HL-60 (cell line): ENCODE measurements around the gene S1PR3.

Source experiments
- DNase-seq, 2 experiments: peaks; one replicate each; pipeline ENCODE4 v3.0.0-alpha.2; 2010 to 2020; ENCODE audit warnings: low read depth in 1 of 2, low spot score in 1 of 2
- H3K27ac ChIP-seq: fragments of 250-450 bp; sonication (Bioruptor Pico); replicated peaks from 2 replicates; pipeline ENCODE4 v1.5.1; 2020; ENCODE audit warnings: mild to moderate bottlenecking, moderate library complexity
- H3K27me3 ChIP-seq: fragments of 250-450 bp; sonication (Bioruptor Pico); 2 replicates; pipeline ENCODE4 v1.5.1; 2021; ENCODE audit warnings: mild to moderate bottlenecking, moderate library complexity; ENCODE audit not compliant: insufficient read depth, poor library complexity, severe bottlenecking
- H3K4me3 ChIP-seq: replicated peaks from 2 replicates; pipeline ENCODE4 v1.5.1; 2011; ENCODE audit warnings: mild to moderate bottlenecking, control low read depth, low read length; ENCODE audit not compliant: insufficient read depth
- CTCF ChIP-seq: IDR thresholded peaks from one replicate; pipeline ENCODE4 v1.5.1; 2011; ENCODE audit warnings: low read length, control low read depth, inconsistent platforms; ENCODE audit not compliant: insufficient read depth
- GABPA ChIP-seq: IDR thresholded peaks from 2 replicates; pipeline ENCODE4 v1.6.1; 2012; ENCODE audit warnings: low read depth
- POLR2AphosphoS5 ChIP-seq: IDR thresholded peaks from 2 replicates; pipeline ENCODE4 v1.6.1; 2012; ENCODE audit warnings: low read depth
- REST ChIP-seq: IDR thresholded peaks from 2 replicates; pipeline ENCODE4 v1.6.1; 2012; ENCODE audit warnings: low read depth; ENCODE audit not compliant: insufficient replicate concordance
- SPI1 ChIP-seq: IDR thresholded peaks from 2 replicates; pipeline ENCODE4 v1.6.1; 2012; ENCODE audit warnings: low read depth, mild to moderate bottlenecking, borderline replicate concordance

S1PR3 gene

GRCh38 chr9:88960632-88961031 lies 30.6 kb upstream of the S1PR3 start:
- no peak for DNase-seq
- TF ChIP-seq CTCF (no peak), POLR2AphosphoS5 (no peak), SPI1 (no peak), GABPA (no peak), REST (no peak)
- no peak overlapping the region for H3K4me3 ChIP-seq
- H3K27ac ChIP-seq: no peak overlapping the region
- no peaks in the 10 kb centered on the region for H3K27me3 ChIP-seq

GRCh38 chr9:88965473-88965872 lies 25.8 kb upstream of the S1PR3 start:
- H3K27ac ChIP-seq: no peak overlapping the region
- no peak overlapping the region for H3K4me3 ChIP-seq
- no peak for DNase-seq
- no peak for TF ChIP-seq REST
- TF ChIP-seq GABPA: no peak
- no peak for TF ChIP-seq CTCF
- TF ChIP-seq POLR2AphosphoS5: no peak
- TF ChIP-seq SPI1: no peak
- no peaks in the 10 kb centered on the region for H3K27me3 ChIP-seq

- Histone ChIP-seq H3K4me3 (no peak overlapping the region), H3K27ac (no peak overlapping the region), H3K27me3 (no peaks in the 10 kb centered on the region)
- no peak for DNase-seq
- TF ChIP-seq SPI1 (no peak), CTCF (no peak), POLR2AphosphoS5 (no peak), REST (no peak), GABPA (no peak)
These were observed 24.2 kb upstream of the S1PR3 start for GRCh38 chr9:88966894-88967676.
